Measurements from ENCODE around the gene S100A4.
"Not testable (repeated sequence)": the region's sequence is repeated elsewhere in the genome, so short reads cannot be mapped to it uniquely, and the experiment has no call there.

Gene S100A4

DNA sequence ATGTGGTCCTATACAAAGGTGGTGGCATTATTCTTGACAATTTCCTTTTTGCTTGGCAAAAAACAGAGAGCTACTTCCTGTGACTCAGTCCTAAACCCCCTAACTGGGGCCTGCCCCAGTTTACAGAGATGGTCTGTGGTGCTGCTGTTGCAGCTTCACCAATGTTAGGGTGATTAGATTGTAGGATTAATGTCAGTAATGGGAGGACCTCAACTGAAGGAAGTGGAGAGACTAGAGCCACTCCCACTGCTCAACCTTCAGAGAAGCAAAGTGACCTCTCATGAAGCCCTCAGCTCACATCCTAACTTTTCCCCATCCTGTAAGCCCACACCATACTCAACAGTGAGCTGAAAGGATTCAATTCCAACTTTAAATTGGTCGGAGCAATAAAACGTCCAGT lies 13.4 kb downstream of the S100A4 start:
- peak; percentile 56 for DNase-seq

DNA sequence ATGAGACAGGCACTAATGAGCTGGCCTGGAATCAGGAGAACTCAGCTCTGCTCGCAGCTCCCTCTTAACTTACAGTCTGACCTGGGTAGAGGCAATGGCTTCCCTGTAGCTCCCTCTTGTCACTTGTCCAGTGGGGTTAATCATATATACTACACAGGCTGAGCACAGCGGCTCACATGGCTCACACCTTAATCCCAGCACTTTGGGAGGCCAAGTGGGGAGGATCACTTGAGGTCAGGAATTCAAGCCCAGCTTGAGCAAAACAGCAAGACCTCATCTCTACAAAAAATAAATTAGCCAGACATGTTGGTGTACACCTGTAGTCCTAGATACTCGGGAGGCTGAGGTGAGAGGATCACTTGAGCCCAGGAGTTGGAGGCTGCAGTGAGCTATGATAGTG lies 14.0 kb downstream of the S100A4 start:
- DNase-seq = no peak

DNA sequence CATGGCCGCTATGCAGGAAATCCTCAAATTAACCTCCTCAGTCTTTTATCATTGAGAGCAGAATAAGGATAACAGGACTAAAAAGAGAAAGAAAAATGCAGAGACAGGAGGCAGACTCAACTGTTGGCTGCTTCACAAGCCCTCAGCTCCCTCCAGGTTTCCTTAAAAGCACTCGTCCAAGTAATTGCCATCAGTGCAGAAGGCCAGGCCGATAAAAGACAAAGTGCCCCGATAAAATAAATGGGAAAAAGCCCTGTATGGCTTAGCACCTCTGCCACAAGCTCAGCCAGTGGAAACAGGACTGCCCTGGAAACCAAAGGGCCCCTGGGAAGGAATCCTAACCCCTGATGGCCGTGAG lies 17.9 kb downstream of the S100A4 start:
- no peak for DNase-seq

DNA sequence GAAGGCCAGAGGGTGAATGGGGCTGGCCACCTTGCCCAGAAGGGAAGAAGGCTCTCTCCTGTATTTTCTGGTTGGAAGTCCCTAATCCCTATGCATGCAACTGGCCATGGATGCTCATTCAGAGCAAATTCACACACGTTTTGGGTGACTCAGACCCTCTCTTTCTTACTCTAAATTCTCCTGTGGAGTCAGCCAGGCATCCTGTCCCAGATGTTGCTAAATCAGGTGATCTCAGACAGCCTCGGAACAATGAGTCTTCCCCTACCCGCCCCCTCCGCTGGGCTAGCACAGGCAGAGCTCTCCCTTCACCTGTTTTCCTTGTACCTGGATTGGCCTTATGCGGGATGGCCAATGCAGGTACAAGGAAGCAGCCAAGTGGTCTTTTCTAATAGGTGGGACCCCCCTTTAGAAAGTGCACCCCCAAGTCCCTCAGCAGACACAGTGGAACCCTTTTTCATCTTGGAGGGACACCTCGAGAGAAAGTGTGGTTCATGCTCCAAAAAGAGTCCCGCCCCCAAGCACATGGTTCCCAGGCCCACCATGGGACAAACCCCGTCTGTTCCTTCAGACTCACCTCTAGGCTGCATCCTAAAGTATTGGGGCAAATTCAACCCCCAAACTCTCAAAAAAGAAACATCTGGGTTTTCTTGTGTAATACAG lies 18.5 kb downstream of the S100A4 start:
- no peak for DNase-seq

DNA sequence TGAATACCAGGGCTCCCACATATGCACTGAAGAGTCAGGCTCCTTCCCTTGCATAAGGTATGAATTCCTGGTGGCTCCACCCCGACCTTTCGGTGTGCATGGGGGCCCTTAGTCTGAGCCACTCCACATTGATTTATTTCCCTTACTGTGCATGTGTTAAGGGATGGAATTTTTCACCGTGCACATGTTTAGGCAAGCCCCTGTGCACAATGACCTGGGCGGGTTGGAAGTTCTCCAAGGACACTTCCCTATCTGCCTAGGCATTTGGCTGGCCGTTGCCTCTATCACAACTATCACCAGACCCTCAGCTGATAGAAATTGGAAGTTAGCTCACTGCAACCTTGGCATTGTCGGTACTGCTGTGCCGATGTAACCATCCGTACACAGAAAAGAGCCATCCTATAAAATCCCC lies 19.5 kb downstream of the S100A4 start:
- no peak for DNase-seq

DNA sequence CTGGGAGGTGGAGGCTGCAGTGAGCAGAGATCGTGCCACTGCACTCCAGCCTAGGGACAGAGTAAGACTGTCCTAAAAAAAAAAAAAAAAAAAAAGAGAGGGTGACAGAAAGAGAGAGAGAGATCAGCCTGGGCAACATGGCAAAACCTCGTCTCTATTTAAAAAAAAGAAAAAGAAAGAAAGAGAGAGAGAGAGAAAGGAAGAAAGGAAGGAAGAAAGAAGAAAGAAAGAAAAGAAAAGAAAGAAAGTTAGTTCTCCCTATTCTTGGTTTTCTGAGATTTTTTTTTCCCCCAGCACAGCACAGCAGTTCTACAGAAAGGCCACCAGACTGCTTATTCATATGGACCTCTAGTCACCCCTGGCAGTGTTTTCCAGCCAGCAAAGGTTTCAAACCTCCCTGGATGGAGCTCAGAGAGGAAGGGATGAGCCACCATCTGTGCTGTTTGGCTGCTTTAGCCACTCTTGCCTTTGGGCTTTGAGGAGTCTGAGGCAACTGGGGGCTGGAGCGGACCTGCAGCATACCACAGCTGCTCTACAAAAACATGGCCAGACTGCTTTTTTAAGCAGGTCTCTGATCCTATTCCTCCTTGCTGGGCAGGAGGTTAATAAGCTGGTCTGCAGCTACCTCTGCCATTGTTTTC lies 20.4 kb downstream of the S100A4 start:
- no peak for DNase-seq

DNA sequence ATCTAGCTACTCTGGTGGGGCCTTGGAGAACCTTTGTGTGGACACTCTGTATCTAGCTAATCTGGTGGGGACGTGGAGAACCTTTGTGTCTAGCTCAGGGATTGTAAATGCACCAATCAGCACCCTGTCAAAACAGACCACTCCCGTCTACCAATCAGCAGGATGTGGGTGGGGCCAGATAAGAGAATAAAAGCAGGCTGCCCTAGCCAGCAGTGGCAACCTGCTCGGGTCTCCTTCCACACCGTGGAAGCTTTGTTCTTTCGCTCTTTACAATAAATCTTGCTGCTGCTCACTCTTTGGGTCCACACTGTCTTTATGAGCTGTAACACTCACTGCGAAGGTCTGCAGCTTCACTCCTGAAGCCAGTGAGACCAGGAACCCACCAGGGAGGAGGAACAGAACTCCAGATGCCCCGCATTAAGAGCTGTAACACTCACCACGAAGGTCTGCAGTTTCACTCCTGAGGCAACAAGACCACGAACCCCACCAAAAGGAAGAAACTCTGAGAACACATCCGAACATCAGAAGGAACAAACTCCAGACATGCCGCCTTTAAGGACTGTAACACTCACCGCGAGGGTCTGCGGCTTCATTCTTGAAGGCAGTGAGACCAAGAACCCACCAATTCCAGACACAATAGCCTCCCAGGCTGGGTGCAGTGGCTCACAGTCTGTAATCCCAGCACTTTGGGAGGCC lies 23.1 kb downstream of the S100A4 start:
- DNase-seq = not testable (repeated sequence)

DNA sequence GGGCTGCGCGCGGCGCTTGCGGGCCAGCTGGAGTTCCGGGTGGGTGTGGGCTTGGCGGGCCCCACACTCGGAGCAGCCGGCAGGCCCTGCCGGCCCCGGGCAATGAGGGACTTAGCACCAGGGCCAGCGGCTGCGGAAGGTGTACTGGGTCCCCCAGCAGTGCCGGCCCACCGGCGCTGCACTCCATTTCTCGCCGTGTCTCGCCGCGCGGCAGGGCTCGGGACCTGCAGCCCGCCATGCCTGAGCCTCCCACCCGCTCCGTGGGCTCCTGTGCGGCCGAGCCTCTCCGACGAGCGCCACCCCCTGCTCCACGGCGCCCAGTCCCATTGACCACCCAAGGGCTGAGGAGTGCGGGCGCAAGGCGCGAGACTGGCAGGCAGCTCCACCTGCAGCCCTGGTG lies 23.8 kb downstream of the S100A4 start:
- DNase-seq = not testable (repeated sequence)

DNA sequence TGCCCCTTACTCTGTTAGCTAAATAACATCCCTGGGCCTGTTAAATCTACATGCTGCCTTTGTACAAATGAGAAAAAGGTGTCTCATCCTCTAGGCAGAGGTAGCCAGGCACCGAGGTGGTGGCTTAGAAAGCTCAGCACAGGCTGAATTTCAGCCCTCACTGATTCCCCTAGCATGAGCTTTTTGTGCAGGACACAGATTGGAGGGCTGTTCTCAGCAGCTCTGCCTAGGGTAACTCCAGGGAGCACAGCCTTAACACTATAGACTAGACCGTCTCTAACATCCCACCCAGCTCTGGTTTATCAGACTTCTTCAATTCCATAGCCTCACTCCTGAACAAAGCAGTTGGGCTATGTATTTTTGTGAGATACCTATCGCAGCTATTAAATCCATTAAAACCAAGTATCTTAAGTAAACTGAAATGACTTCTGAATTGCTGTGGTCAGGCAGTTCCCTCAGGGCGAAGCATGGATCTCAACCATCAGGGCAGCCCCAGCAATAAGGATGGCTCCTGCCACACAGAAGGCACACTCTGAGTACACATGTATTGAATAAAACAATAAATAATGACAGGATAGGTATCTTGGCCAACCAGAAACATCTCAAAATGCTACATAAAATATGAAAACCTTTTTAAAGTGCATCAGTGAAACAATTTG lies 24.7 kb downstream of the S100A4 start:
- DNase-seq = no peak

DNA sequence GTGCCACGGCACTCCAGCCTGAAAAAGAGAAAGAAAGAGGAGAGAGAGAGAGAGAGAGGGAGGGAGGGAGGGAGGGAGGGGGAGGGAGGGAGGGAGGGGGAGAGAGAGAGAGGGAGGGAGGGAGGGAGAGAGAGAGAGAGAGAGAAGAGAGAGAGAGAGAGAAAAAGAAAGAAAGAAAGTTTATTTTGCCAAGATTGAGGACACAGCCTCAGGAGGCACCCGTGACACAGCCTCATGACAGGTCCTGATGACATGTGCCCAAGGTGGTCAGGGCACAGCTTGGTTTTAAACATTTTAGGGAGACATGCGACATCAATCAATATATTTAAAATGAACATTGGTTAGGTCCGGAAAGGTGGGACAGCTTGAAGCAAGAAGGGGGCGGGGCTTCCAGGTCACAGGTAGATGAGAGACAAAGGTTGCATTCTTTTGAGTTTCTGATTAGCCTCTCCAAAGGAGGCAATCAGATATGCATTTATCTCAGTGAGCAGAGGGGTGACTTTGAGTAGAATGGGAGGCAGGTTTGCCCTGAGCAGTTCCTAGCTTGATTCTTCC lies 25.4 kb downstream of the S100A4 start:
- not testable (repeated sequence) for DNase-seq

DNA sequence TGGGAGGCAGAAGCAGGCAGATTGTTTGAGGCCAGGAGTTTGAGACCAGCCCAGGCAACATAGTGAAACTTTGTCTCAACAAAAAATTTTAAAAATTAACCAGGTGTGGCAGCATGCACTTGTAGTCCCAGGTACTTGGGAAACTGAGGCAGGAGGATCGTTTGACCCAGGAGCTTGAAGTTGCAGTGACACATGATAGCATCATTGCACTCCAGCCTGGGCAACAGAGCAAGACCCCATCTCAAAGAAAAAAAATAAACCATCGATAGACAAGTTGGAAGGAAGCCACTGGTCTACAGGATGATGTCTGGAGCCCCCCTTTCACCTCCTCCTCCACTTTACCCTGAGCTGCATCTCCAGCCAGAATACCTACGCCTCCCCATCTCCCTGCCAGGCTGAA lies 26.4 kb downstream of the S100A4 start:
- no peak for DNase-seq

DNA sequence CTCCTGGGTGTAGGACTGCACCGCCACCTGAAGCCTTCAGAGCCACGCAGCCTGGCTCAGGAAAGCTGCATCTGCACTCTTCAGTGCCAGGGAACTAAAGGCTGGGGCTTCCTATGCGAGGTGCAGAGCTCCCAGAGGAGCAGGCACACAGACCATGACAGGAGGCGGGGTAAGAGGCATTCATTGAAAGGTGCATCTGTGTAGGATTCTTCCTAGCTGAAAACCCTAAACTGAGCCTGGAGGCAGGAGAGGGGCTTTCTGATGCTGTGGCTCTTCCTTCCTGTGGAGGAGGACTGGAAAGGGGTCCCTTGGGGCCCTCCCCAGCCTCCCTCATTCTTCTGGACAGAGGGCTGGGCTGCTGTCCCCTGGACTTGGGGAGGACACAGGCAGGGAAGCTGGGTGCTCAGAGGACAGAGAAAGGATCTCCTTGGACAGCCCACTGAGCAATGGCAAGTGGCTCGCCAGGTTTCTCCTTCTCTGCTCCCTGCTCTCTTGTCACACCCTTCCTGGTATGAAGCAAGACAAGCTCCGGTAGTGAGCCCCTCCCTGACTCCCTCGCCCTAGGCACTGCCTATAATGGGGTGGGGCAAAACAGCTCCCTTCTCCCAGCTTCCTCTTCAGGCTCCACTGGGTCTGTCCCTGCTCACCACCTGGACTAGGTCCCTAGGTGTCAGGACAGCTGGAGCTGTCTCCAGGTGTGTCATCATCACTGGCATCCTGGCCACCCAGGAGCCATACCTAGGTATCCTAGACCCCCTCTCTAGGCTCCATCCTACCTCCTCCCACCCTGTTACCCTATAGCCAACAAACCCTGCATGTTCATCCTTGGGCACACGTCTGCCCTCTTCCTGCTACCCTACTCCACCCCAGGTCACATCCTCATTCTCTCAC lies 29.9 kb downstream of the S100A4 start:
- DNase-seq = no peak

DNA sequence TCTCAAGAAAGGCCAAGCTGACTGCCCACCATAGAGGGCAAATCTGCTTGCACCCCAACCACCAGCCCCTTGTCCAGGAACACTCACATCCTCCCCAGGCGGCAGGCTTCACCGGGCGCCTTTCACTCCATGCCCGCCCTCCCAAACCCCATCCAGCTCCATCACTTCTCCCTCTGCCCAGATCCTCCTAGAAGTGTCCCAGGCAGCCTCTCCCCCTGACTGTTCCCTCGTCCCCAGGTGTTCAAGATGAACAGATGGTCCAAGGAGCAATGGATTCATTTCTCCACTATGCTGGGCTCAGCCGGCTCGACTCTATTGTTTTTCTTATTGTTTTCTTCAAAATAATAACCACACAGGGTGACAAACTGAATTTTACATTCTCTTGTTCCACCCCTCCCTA lies 31.9 kb downstream of the S100A4 start:
- DNase-seq = no peak

DNA sequence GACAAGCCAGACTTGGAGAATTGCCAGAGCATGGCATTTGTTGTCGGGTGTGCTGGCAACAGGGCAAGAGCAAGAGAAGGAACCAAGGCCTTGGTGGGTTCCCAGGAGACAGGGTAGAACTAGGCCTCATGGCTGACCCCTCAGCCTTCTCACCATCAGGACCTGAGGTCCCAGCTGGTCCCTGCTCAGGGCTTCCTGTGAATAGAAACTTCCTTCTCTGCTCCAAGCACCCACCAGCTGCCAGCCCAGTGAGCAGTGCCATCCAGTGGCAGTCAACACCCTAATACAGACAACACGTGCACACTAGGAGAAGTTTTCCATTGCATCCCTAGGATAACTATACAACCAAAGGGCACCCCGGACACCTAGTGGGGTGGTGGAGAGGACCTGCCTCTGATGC lies 32.6 kb downstream of the S100A4 start:
- no peak for DNase-seq

DNA sequence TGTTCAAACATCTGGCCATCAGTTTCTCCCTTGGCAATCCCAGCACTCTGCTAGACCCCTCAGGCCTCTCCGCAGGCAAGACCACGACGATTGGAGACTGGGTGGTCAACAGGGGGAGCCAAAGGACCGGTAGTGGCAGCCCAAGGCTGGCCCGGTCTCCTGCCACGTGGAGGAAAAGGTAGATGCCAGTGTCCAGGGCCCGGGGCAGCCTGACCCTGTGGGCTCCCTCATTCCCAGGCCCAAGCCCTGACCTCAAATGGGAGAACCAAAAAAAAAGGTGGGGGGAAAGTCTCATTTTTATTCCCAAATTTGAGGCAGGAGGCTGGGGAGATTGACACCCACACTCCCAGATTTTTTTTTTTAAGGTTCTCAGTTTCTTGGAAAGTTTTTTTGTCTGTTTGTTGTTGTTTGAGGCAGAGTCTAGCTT lies 34.6 kb downstream of the S100A4 start:
- DNase-seq = peak; percentile 61

DNA sequence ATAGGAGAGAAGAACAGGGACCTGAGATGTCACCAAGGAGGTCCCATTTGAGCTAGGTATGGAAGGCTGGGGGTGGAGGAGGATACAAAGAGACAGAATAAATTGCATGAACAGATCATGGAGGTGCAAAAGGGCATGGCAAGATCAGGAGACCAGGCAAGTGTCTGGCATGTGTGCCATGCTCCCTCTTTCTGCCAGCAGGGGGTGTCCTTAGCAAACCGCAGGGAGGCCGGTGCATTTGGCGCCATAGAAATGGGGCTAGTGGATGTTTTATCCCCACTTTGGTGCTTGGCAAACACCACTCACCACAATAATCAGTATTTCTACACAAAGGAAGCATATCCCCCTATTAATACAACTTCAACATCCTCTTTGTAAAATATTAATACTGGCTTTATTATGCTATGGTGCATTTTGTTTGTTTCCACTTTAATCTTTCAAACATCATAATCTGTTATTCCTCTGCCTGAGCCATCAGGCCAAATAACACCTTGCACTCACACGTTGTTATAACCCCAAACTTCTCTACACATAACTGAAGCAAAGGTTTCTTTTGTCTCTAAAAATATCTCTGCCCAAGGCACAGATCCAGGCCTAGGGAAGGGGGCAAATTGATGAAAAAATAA lies 35.8 kb downstream of the S100A4 start:
- peak; percentile 40 for DNase-seq

DNA sequence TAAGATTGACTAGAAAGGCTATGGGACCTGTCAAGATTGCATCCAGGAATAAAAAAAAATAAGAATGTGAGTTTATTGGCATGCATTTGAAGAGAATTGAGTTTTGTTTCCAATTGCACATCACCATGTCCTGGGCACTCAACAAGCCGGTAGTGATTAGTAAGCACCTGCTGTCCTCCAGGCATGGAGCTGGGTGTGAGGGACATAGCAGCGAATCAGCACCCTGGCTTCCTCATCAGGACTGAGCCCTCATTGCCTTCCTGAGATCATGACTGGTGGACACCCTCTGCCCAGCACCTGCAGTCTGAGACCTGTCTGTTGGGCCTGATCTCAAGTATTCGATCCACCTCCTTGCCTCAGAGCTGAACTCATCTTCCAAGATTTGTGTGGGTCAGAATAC lies 36.6 kb downstream of the S100A4 start:
- no peak for DNase-seq

DNA sequence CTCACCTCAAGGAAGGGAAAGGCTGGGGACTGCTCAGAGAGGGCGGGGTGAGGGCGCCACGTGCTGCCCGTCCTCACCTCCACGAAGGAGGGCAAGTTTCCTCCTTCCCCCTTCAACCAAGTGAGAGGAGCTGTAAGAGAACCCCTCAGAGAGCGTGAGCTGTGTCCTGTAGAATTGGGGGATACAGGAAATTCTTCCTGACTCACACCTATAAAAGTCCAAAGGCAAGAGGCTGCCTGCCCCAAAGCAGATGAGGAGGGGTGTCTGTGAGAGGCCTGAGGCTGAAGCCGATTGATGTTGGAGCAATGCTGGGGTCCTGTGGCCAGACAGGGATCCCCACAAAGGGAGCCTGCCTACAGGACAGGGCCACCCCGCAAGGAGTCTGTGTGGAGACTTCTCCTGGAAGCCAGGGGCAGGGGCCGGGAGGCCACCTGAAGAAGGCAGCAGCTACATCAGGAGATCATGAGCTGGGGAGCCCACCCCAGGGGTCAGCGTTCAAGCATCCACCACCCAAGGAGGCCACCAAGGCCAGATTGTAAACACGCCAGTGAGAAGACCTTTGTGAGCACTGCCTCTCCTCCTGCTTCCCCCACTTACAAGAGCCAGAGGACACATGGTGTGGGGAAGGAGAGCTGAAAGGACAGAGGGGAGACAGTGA lies 37.6 kb downstream of the S100A4 start:
- no peak for DNase-seq

DNA sequence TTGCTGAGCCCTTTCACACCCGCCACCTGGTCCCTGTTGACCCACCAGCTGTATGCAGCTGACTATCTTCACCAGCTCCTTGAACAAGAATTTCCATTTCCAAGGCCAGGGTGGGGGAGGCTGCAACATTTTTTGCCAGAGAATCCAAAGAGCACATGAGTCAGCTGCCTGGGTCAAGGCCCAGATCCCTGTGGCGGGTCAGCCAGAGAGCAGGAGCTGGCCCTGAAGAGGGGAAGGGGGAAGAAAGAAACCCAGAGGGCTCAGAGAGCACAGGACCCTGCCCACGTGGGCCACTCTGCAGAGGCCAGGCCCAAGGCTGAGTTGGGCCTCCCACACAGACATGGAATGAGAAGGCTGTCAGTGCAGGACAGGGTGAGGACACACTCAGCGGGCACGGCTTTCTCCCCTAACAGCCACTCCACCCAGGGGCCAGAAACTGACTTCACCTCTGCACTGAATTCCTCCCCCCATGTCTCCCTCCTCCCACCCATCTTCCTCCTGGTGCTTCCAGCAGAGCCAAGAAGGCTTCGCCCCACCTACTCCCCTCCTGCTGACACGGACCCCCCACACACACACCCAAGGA lies 38.7 kb downstream of the S100A4 start:
- DNase-seq = no peak

DNA sequence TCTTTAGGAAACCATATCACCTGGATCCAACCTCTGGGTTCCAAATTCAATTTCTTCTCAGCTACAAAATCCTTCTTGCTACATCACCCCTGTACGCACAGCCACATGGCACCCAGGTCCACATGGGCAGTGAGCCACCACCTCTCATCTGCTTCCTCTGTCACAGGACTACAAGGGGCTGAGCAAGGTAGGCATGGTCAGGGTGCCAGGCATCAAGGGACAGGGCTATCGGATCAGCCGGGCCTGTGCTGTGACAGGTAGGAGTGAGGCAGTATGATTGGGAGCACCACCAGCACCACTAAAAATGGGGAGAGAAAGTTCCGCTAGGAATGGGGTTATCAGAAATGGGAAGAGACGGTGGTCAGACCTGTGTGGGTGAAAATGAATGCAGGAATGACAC lies 39.2 kb downstream of the S100A4 start:
- no peak for DNase-seq

DNA sequence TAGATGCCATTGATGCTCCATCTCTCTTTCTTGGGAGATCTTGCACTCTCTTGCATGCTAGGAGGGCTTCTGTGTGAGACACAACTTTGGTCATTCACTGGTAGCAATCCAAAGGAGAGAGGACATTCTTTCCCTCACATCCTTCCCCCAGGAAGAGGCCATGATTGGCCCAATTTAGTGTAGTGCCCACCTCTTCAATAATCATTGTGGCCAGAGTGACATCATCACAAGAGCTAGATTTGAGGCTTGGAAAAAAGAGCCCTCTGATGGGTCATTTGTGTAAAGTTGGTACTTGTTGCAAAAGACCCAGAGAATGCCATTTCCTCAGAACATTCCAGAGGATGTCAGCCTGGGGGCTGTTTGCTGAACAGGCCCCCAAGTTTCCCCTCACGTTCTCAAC lies 40.0 kb downstream of the S100A4 start:
- DNase-seq = no peak

Measured in central memory CD4-positive, alpha-beta T cell (primary cell).